ENCODE measurements around the gene SIM1.

The SIM1 gene

GRCh38 chr6:100446115-100447080 lies 18.3 kb downstream of the SIM1 start:
- TF ChIP-seq POLR2A (IDR thresholded peaks at IDR 0.05; ENCODE audit: low read length) (no peak), GATA1 (IDR thresholded peaks at IDR 0.05; ENCODE audit: low read depth, low read length) (no peak)
- DNase-seq, result no peak

GRCh38 chr6:100445512-100445911 lies 19.2 kb downstream of the SIM1 start:
- no peak for DNase-seq
- no peak for TF ChIP-seq POLR2A (IDR thresholded peaks at IDR 0.05; ENCODE audit: low read length)
- no peak for TF ChIP-seq GATA1 (IDR thresholded peaks at IDR 0.05; ENCODE audit: low read depth, low read length)

GRCh38 chr6:100440935-100441334 lies 23.8 kb downstream of the SIM1 start:
- TF ChIP-seq GATA1 (IDR thresholded peaks at IDR 0.05; ENCODE audit: low read depth, low read length), result no peak
- TF ChIP-seq POLR2A (IDR thresholded peaks at IDR 0.05; ENCODE audit: low read length), result no peak
- DNase-seq, result no peak

- no peak for DNase-seq
- TF ChIP-seq GATA1 (IDR thresholded peaks at IDR 0.05; ENCODE audit: low read depth, low read length), result no peak
- TF ChIP-seq POLR2A (IDR thresholded peaks at IDR 0.05; ENCODE audit: low read length), result no peak
Measured at GRCh38 chr6:100435299-100435698, 29.4 kb downstream of the SIM1 start.

GRCh38 chr6:100433726-100434435 lies 30.8 kb downstream of the SIM1 start:
- TF ChIP-seq POLR2A (IDR thresholded peaks at IDR 0.05; ENCODE audit: low read length) (no peak), GATA1 (IDR thresholded peaks at IDR 0.05; ENCODE audit: low read depth, low read length) (no peak)
- DNase-seq, result no peak

- TF ChIP-seq POLR2A (IDR thresholded peaks at IDR 0.05; ENCODE audit: low read length), result no peak
- TF ChIP-seq GATA1 (IDR thresholded peaks at IDR 0.05; ENCODE audit: low read depth, low read length), result no peak
- DNase-seq, result no peak
Measured at GRCh38 chr6:100432136-100432535, 32.6 kb downstream of the SIM1 start.

- DNase-seq, result no peak
- TF ChIP-seq POLR2A (IDR thresholded peaks at IDR 0.05; ENCODE audit: low read length) (no peak), GATA1 (IDR thresholded peaks at IDR 0.05; ENCODE audit: low read depth, low read length) (no peak)
Measured at GRCh38 chr6:100430962-100431361, 33.8 kb downstream of the SIM1 start.

- DNase-seq, result no peak
- no peak for TF ChIP-seq POLR2A (IDR thresholded peaks at IDR 0.05; ENCODE audit: low read length)
- no peak for TF ChIP-seq GATA1 (IDR thresholded peaks at IDR 0.05; ENCODE audit: low read depth, low read length)
Measured at GRCh38 chr6:100427452-100427851, 37.3 kb downstream of the SIM1 start.

- no peak for TF ChIP-seq GATA1 (IDR thresholded peaks at IDR 0.05; ENCODE audit: low read depth, low read length)
- no peak for TF ChIP-seq POLR2A (IDR thresholded peaks at IDR 0.05; ENCODE audit: low read length)
- DNase-seq, result no peak
Measured at GRCh38 chr6:100426744-100427338, 37.9 kb downstream of the SIM1 start.

GRCh38 chr6:100426241-100426640 lies 38.5 kb downstream of the SIM1 start:
- TF ChIP-seq POLR2A (IDR thresholded peaks at IDR 0.05; ENCODE audit: low read length) (no peak), GATA1 (IDR thresholded peaks at IDR 0.05; ENCODE audit: low read depth, low read length) (no peak)

GRCh38 chr6:100420711-100421110 lies 44.0 kb downstream of the SIM1 start:
- no peak for DNase-seq
- no peak for TF ChIP-seq POLR2A (IDR thresholded peaks at IDR 0.05; ENCODE audit: low read length)
- no peak for TF ChIP-seq GATA1 (IDR thresholded peaks at IDR 0.05; ENCODE audit: low read depth, low read length)

More at GRCh38 chr6:100426241-100426640, 38.5 kb downstream of the SIM1 start:
- no peak for DNase-seq

GRCh38 chr6:100417036-100417435 lies 47.7 kb downstream of the SIM1 start:
- no peak for DNase-seq
- TF ChIP-seq POLR2A (IDR thresholded peaks at IDR 0.05; ENCODE audit: low read length), result no peak
- no peak for TF ChIP-seq GATA1 (IDR thresholded peaks at IDR 0.05; ENCODE audit: low read depth, low read length)

- TF ChIP-seq POLR2A (IDR thresholded peaks at IDR 0.05; ENCODE audit: low read length) (no peak), GATA1 (IDR thresholded peaks at IDR 0.05; ENCODE audit: low read depth, low read length) (no peak)
- no peak for DNase-seq
Measured at GRCh38 chr6:100415768-100416167, 49.0 kb downstream of the SIM1 start.

- TF ChIP-seq POLR2A (IDR thresholded peaks at IDR 0.05; ENCODE audit: low read length) (no peak), GATA1 (IDR thresholded peaks at IDR 0.05; ENCODE audit: low read depth, low read length) (no peak)
- DNase-seq, result no peak
Measured at GRCh38 chr6:100412872-100413271, 51.8 kb downstream of the SIM1 start.

Measured in erythroblast (primary cell).